Adrenal gland (tissue), 12 donors: ENCODE results near the gene SKP1. TPM values are rescaled to one million over a fixed set of nuclear protein-coding genes. Genes with fewer than 3 reads are reported as not detected.

ENCODE experiments used
- DNase-seq, 7 donors: peaks; one replicate each; pipeline ENCODE4 v3.0.0-alpha.2; 2019 to 2020
- H3K27ac ChIP-seq, 5 donors: fragments of 200-600 bp; sonication (generic) in 4 of 5; 1 replicate in 3 of 5; 2 replicates in 2 of 5; pipeline versions ENCODE4 v1.5.1 to v1.8.0; 2016 to 2020; ENCODE audit warnings: mild to moderate bottlenecking in 1 of 5
- H3K27me3 ChIP-seq: fragments of 200-600 bp; 2 replicates; pipeline ENCODE4 v1.8.0; 2021
- H3K36me3 ChIP-seq, 2 donors: fragments of 200-600 bp; replicated peaks in 1 of 2; 1 replicate in 1 of 2; 2 replicates in 1 of 2; pipeline versions ENCODE4 v1.5.1 to v1.8.0; 2018 to 2022
- H3K4me1 ChIP-seq, 2 donors: fragments of 200-600 bp; replicated peaks in 1 of 2; 1 replicate in 1 of 2; 2 replicates in 1 of 2; pipeline versions ENCODE4 v1.5.1 to v1.8.0; 2018 to 2021
- H3K4me3 ChIP-seq, 4 donors: fragments of 200-600 bp; sonication (generic) in 3 of 4; one replicate each; pipeline ENCODE4 v1.5.1; 2016 to 2018
- H3K9me3 ChIP-seq, 3 donors: fragments of 200-600 bp; sonication (generic) in 1 of 3; replicated peaks in 1 of 3; 1 replicate in 2 of 3; 2 replicates in 1 of 3; pipeline versions ENCODE4 v1.5.1 to v1.8.0; 2016 to 2021
- CTCF ChIP-seq, 6 experiments: fragments of 450-650 bp in 4 of 6; fragments of 200-600 bp in 2 of 6; sonication (generic) in 1 of 6; IDR thresholded peaks; 1 replicate in 5 of 6; 2 replicates in 1 of 6; pipeline versions ENCODE4 v1.5.1 to v1.8.0; 2016 to 2021; ENCODE audit warnings: antibody characterized with exemption in 6 of 6, mild to moderate bottlenecking in 2 of 6, moderate library complexity in 1 of 6
- POLR2A ChIP-seq, 2 donors: fragments of 450-650 bp; IDR thresholded peaks; one replicate each; pipeline ENCODE4 v1.6.1; 2017; ENCODE audit warnings: antibody characterized with exemption in 2 of 2, mild to moderate bottlenecking in 2 of 2, moderate library complexity in 1 of 2
- WGBS, 4 donors: extraction: QIAGEN DNeasy Blood & Tissue Kit in 2 of 4; methylation state at CpG; one replicate each; pipeline versions ENCODE4 v1.1.5 to v1.1.7; 2013 to 2017; 5-methylcytosine and 5-hydroxymethylcytosine counted together
- intact Hi-C, 2 donors: fragments of 100-400 bp; cut with DNase I; formaldehyde crosslinking; loops; one replicate each; pipeline versions ENCODE4 v1.14.1 to v1.15.0; 2022 to 2023
- polyA plus RNA-seq, 3 donors: library from polyadenylated mRNA; stranded (reverse); fragments of 200-250 nt in 2 of 3; fragments of 350-450 nt in 1 of 3; fragmentation: Illumina TruSeq in 1 of 3; extraction: RNeasy Lipid Tissue Mini Kit (QIAGEN cat#74804) in 1 of 3; gene quantifications; one replicate each; pipeline ENCODE4 v1.2.3, GENCODE V29; 2013 to 2014
- total RNA-seq, 9 donors: library from RNA; depleted of rRNA in 4 of 9; stranded (reverse); fragments of >200 nt in 4 of 9; fragments of 120-200 nt in 1 of 9; fragmentation: NEBNext Ultra II Directional in 1 of 9; extraction: Animal tissue kit (Norgen Biotek cat#: 25700) in 1 of 9; gene quantifications; one replicate each; pipeline versions ENCODE4 v1.1.0 to v1.2.4, GENCODE V29; 2013 to 2023
- donor health status: healthy with polysubstance abuse.
- donor health status: Bipolar disorder and iron deficiency.
- donor health status: DM: yes; HTN: yes; CAD: no.
- donor health status: DM: no; HTN: no; CAD: no.
- donor health status: DM: no; HTN: no; CAD: no.
- donor health status: DM: yes; HTN: yes; CAD: no.

Gene SKP1
- total and polyA plus RNA-seq, 12 donors = 121 to 1,485 (median 377) TPM

- 92 to 94% (median 93%) methylated on average over 6 of the region's 6 CpGs for WGBS, 4 donors
- intact Hi-C loops = no loop called here
- no peaks in the 10 kb centered on the region for H3K9me3 ChIP-seq
Observed at GRCh38 chr5:134148986-134149539, 27.7 kb downstream of the SKP1 start.

GRCh38 chr5:134148316-134148715 is 28.4 kb downstream of the SKP1 start:
- DNase-seq = peak in 2 of 7 donors; percentile 6 to 16
- 46 to 55% (median 50%) methylated on average over 2 of the region's 2 CpGs for WGBS, 4 donors
- Histone ChIP-seq H3K9me3 (no peaks in the 10 kb centered on the region), H3K36me3 (peaks cover 0 to 82% of the 10 kb centered on the region in 2 donors), H3K4me3 (no peak overlapping the region), H3K27me3 (no peaks in the 10 kb centered on the region), H3K4me1 (peaks cover 4 to 32% of the 10 kb centered on the region in 2 donors), H3K27ac (no peak overlapping the region)
- TF ChIP-seq POLR2A (IDR thresholded peaks at IDR 0.05) = no peak
- no peak for TF ChIP-seq CTCF (IDR thresholded peaks at IDR 0.05)
- intact Hi-C loops = no loop called here

More at GRCh38 chr5:134148986-134149539, 27.7 kb downstream of the SKP1 start:
- Histone ChIP-seq H3K36me3 (peaks cover 0 to 82% of the 10 kb centered on the region in 2 donors), H3K27ac (peak overlapping the region in 1 of 5 donors; percentile 27), H3K4me3 (no peak overlapping the region), H3K4me1 (peaks cover 4 to 35% of the 10 kb centered on the region in 2 donors), H3K27me3 (no peaks in the 10 kb centered on the region)
- DNase-seq = no peak
- TF ChIP-seq CTCF (IDR thresholded peaks at IDR 0.05) (no peak), POLR2A (IDR thresholded peaks at IDR 0.05) (no peak)

- no peak for TF ChIP-seq POLR2A (IDR thresholded peaks at IDR 0.05)
- no peak for TF ChIP-seq CTCF (IDR thresholded peaks at IDR 0.05)
- no peaks in the 10 kb centered on the region for H3K27me3 ChIP-seq
- H3K36me3 ChIP-seq = peaks cover 0 to 80% of the 10 kb centered on the region in 2 donors
- no peaks in the 10 kb centered on the region for H3K9me3 ChIP-seq
- no peak overlapping the region for H3K4me3 ChIP-seq
- no peak overlapping the region for H3K27ac ChIP-seq
- intact Hi-C loops = no loop called here
- WGBS, 4 donors = 80 to 91% (median 88%) methylated on average over 3 to 4 of the region's 4 CpGs
- peak in 3 of 7 donors; percentile 10 to 48 (median 19) for DNase-seq
- peaks cover 4 to 26% of the 10 kb centered on the region in 2 donors for H3K4me1 ChIP-seq
Observed at GRCh38 chr5:134146651-134147518, 29.9 kb downstream of the SKP1 start.

GRCh38 chr5:134145779-134146581 is 30.8 kb downstream of the SKP1 start:
- Histone ChIP-seq H3K27ac (peak overlapping the region in 1 of 5 donors; percentile 16), H3K9me3 (no peaks in the 10 kb centered on the region), H3K36me3 (peaks cover 0 to 78% of the 10 kb centered on the region in 2 donors), H3K4me1 (peaks cover 0 to 19% of the 10 kb centered on the region in 2 donors), H3K4me3 (no peak overlapping the region), H3K27me3 (no peaks in the 10 kb centered on the region)
- DNase-seq = peak; percentile 81 to 95 (median 85)
- TF ChIP-seq POLR2A (IDR thresholded peaks at IDR 0.05) = no peak
- TF ChIP-seq CTCF (IDR thresholded peaks at IDR 0.05) = peak; percentile 93 to 95 (median 94)
- intact Hi-C loops = no loop called here
- 84% methylated on average over 10 to 13 of the region's 13 CpGs for WGBS, 4 donors
